Neural crest cell (in vitro differentiated cells): ENCODE results near the gene LRRK1. TPM values are rescaled to one million over a fixed set of nuclear protein-coding genes. Genes with fewer than 3 reads are reported as not detected.

Source experiments
- DNase-seq: peaks from one replicate; pipeline ENCODE4 v3.0.0; 2021; ENCODE audit warnings: low read depth, mixed read lengths, low spot score
- H3K27ac Mint-ChIP-seq: one replicate; pipeline ENCODE4 v1.8.0; 2021; ENCODE audit warnings: mild to moderate bottlenecking, mixed read lengths; ENCODE audit not compliant: unreplicated experiment
- H3K27me3 Mint-ChIP-seq: 2 replicates; pipeline ENCODE4 v1.8.0; 2021; ENCODE audit warnings: low read depth, mild to moderate bottlenecking, mixed read lengths
- H3K36me3 Mint-ChIP-seq: 2 replicates; pipeline ENCODE4 v1.8.0; 2021; ENCODE audit warnings: low read depth, mild to moderate bottlenecking, mixed read lengths
- H3K4me1 Mint-ChIP-seq: 2 replicates; pipeline ENCODE4 v1.8.0; 2021; ENCODE audit warnings: mixed read lengths
- H3K4me3 Mint-ChIP-seq: one replicate; pipeline ENCODE4 v1.8.0; 2021; ENCODE audit warnings: mild to moderate bottlenecking, mixed read lengths
- H3K9me3 Mint-ChIP-seq: 2 replicates; pipeline ENCODE4 v1.8.0; 2021; ENCODE audit warnings: mixed read lengths
- CTCF ChIP-seq: fragments of 200-600 bp; sonication (generic); conservative IDR thresholded peaks from 2 replicates; pipeline ENCODE4 v1.5.0; 2021; ENCODE audit warnings: antibody characterized with exemption, mild to moderate bottlenecking
- total RNA-seq: library from RNA; stranded (reverse); gene quantifications from 2 replicates; pipeline ENCODE4 v1.2.1, GENCODE V29; 2021

Gene LRRK1
- total RNA-seq, 1 donor from 2014 or later: 1.7 TPM

GRCh38 chr15:101044625-101045235 is 125.6 kb downstream of the LRRK1 start:
- Mint-ChIP-seq H3K27me3 (no peaks in the 10 kb centered on the region), H3K27ac (no peak overlapping the region), H3K4me1 (peaks cover 33% of the 10 kb centered on the region), H3K4me3 (no peak overlapping the region), H3K36me3 (no peaks in the 10 kb centered on the region), H3K9me3 (no peaks in the 10 kb centered on the region)
- no peak for TF ChIP-seq CTCF
- no peak for DNase-seq

DNA sequence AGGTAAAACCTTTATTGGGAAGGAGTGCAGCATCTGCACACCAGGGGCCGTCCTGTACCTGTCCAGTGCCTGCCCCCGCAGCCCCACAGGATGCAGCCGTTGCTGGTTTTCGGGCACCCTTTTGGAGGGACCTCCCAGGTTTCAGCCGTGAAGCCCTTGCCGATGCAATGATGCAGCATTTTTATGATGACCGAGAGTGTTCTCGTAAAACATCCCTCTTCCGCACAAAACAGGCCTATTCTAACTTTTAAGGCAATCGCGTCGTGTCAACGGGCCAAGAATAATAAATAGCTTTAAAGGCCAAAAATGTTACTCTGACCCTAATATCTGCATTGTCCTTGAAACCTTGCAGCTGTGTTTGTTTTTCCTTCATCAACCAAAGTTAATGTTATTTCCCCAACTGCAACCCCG is 126.1 kb downstream of the LRRK1 start:
- Mint-ChIP-seq H3K27ac (peak overlapping the region; percentile 57), H3K4me1 (peaks cover 33% of the 10 kb centered on the region), H3K27me3 (no peaks in the 10 kb centered on the region), H3K36me3 (no peaks in the 10 kb centered on the region), H3K4me3 (no peak overlapping the region), H3K9me3 (no peaks in the 10 kb centered on the region)
- no peak for TF ChIP-seq CTCF
- DNase-seq: no peak

GRCh38 chr15:101045835-101046691 is 126.9 kb downstream of the LRRK1 start:
- H3K9me3 Mint-ChIP-seq: no peaks in the 10 kb centered on the region
- no peak overlapping the region for H3K27ac Mint-ChIP-seq
- no peak for DNase-seq
- no peak for TF ChIP-seq CTCF
- peaks cover 33% of the 10 kb centered on the region for H3K4me1 Mint-ChIP-seq
- H3K27me3 Mint-ChIP-seq: no peaks in the 10 kb centered on the region
- H3K36me3 Mint-ChIP-seq: no peaks in the 10 kb centered on the region
- H3K4me3 Mint-ChIP-seq: no peak overlapping the region

DNA sequence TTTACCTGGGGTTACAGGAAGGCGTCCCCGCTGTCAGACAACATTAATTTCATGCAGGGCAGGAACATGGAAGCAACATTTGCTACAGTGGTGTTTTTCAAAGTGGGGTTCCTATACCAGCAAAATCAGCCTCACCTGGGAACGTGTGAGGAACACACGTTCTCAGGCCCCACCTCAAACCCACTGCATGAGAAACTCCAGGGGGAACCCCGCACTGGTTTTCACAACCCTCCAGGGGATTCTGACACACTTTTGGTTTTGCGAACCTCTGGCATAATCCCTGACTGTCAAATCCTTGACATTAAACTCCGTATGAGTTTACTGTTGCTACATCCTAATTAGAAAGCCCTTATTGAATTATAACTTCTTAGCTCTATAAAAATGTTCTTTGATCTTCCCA is 127.7 kb downstream of the LRRK1 start:
- Mint-ChIP-seq H3K4me3 (peak overlapping the region; percentile 62), H3K4me1 (peaks cover 33% of the 10 kb centered on the region), H3K9me3 (no peaks in the 10 kb centered on the region), H3K36me3 (no peaks in the 10 kb centered on the region), H3K27ac (no peak overlapping the region), H3K27me3 (no peaks in the 10 kb centered on the region)
- no peak for DNase-seq
- TF ChIP-seq CTCF: no peak

DNA sequence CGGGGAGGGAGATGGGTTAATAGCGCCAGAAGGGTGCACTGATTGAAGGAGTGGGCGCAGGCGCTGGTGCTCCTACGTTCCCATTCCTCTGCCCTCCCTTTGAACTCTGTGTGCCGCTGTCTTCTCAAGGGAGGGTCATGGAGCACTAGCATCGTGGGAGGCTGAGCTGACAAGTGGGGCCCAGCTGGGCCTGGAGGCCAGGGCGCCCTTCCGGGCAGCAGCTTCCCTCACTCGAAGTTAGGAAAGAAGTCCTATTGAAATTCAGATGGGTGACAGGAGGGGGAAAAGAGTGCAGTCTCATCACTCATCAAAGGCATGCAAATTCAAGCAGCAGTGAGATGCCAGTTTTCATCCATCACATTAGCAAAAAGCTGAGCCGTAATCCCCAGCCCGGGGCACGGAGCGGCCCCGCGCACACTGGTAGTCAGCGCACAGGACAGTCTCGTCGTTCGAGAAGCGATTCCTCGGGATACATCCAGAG is 128.2 kb downstream of the LRRK1 start:
- TF ChIP-seq CTCF: no peak
- DNase-seq: no peak
- H3K27ac Mint-ChIP-seq: peak overlapping the region; percentile 72
- peak overlapping the region; percentile 62 for H3K4me3 Mint-ChIP-seq
- no peaks in the 10 kb centered on the region for H3K9me3 Mint-ChIP-seq
- peaks cover 33% of the 10 kb centered on the region for H3K4me1 Mint-ChIP-seq
- no peaks in the 10 kb centered on the region for H3K36me3 Mint-ChIP-seq
- H3K27me3 Mint-ChIP-seq: no peaks in the 10 kb centered on the region
